NCI-H2107 treated with DMSO at 0.1 percent for 48 hours (cell line): ENCODE data around the gene ZNF761.

Experiments used
- DNase-seq: peaks from one replicate; lab custom pipeline; 2025; ENCODE audit not compliant: unreplicated experiment; lab: John Stamatoyannopoulos, UW

ZNF761 gene

DNA sequence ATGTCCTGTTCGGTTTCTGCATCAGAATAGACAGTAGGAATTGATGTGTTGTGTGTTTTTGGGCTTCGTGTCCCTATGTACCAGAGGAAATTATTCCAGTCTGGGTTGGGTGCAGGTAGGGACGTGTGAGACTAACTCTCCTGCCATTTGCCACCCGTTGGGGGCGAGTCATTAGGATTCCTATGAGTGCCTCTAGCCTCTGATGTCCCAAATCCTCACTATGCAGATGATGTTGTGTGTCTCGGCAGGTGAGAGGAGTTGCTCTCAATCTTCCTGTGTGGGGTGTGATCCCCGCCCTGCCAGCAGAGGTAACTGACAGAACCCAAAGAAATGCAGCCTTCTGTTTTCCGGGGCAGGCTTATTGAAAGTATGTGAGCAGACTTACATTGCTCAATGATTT lies 74.9 kb downstream of the ZNF761 start:
- no peak for DNase-seq
